Progenitor cell of endocrine pancreas (in vitro differentiated cells): ENCODE data around the gene VRK3. TPM values are rescaled to one million over a fixed set of nuclear protein-coding genes. Genes with fewer than 3 reads are reported as not detected.

Source experiments
- DNase-seq: peaks from one replicate; pipeline ENCODE4 v3.0.0; 2021; ENCODE audit warnings: low spot score; ENCODE audit not compliant: unreplicated experiment
- H3K27ac Mint-ChIP-seq: 2 replicates; pipeline ENCODE4 v1.8.0; 2021; ENCODE audit warnings: mild to moderate bottlenecking, moderate library complexity, mixed read lengths
- H3K27me3 Mint-ChIP-seq: 2 replicates; pipeline ENCODE4 v1.8.0; 2021; ENCODE audit warnings: mixed read lengths
- H3K36me3 Mint-ChIP-seq: 2 replicates; pipeline ENCODE4 v1.8.0; 2022; ENCODE audit warnings: mixed read lengths; ENCODE audit not compliant: insufficient read depth
- H3K4me1 Mint-ChIP-seq: 2 replicates; pipeline ENCODE4 v1.8.0; 2021; ENCODE audit warnings: low read depth, mixed read lengths
- H3K4me3 Mint-ChIP-seq: 2 replicates; pipeline ENCODE4 v1.8.0; 2021; ENCODE audit warnings: low read depth, mild to moderate bottlenecking, moderate library complexity, mixed read lengths
- H3K9me3 Mint-ChIP-seq: 2 replicates; pipeline ENCODE4 v1.8.0; 2021; ENCODE audit warnings: low read depth, mixed read lengths
- CTCF ChIP-seq: fragments of 200-600 bp; sonication (generic); IDR thresholded peaks from one replicate; pipeline ENCODE4 v1.5.0; 2021; ENCODE audit warnings: antibody characterized with exemption, mild to moderate bottlenecking; ENCODE audit not compliant: unreplicated experiment
- total RNA-seq: library from RNA; stranded (reverse); gene quantifications from 2 replicates; pipeline ENCODE4 v1.2.1, GENCODE V29; 2021

The VRK3 gene
- total RNA-seq, 1 donor from 2014 or later, result 53.4 TPM

- H3K27me3 Mint-ChIP-seq, result no peaks in the 10 kb centered on the region
- TF ChIP-seq CTCF, result no peak
- peak overlapping the region; percentile 97 for H3K27ac Mint-ChIP-seq
- peaks cover 14% of the 10 kb centered on the region for H3K4me1 Mint-ChIP-seq
- peak overlapping the region; percentile 91 for H3K4me3 Mint-ChIP-seq
- DNase-seq, result peak; percentile 79
- peaks cover 11% of the 10 kb centered on the region for H3K36me3 Mint-ChIP-seq
- H3K9me3 Mint-ChIP-seq, result no peaks in the 10 kb centered on the region
Measured at GRCh38 chr19:49929611-49930482, 95.3 kb downstream of the VRK3 start.

- peak; percentile 88 for DNase-seq
- no peaks in the 10 kb centered on the region for H3K27me3 Mint-ChIP-seq
- H3K9me3 Mint-ChIP-seq, result no peaks in the 10 kb centered on the region
- H3K36me3 Mint-ChIP-seq, result peaks cover 11% of the 10 kb centered on the region
- peak within 1 kb of the TSS; percentile 91 for H3K4me3 Mint-ChIP-seq
- no peak for TF ChIP-seq CTCF
- H3K27ac Mint-ChIP-seq, result peak within 1 kb of the TSS; percentile 97
- H3K4me1 Mint-ChIP-seq, result peaks cover 14% of the 10 kb centered on the region
Measured at GRCh38 chr19:49929121-49929610, 96.0 kb downstream of the VRK3 start, which contains the start of the genes ATF5 and NUP62. TSS of gene ATF5 (plus strand) at chr19:49929205. CDS start at chr19:49930851, 1,646 bp downstream. TSS of gene NUP62 (minus strand) at chr19:49929504. CDS start at chr19:49909807, 19,697 bp downstream.

- Mint-ChIP-seq H3K4me1 (peaks cover 14% of the 10 kb centered on the region), H3K27me3 (no peaks in the 10 kb centered on the region), H3K36me3 (peaks cover 11% of the 10 kb centered on the region), H3K4me3 (peak overlapping the region; percentile 91), H3K9me3 (no peaks in the 10 kb centered on the region), H3K27ac (peak overlapping the region; percentile 89)
- no peak for TF ChIP-seq CTCF
- no peak for DNase-seq
Measured at GRCh38 chr19:49927526-49928264, 97.5 kb downstream of the VRK3 start.

- Mint-ChIP-seq H3K9me3 (no peaks in the 10 kb centered on the region), H3K27me3 (no peaks in the 10 kb centered on the region), H3K27ac (no peak overlapping the region), H3K4me1 (peaks cover 20% of the 10 kb centered on the region), H3K36me3 (peaks cover 9% of the 10 kb centered on the region), H3K4me3 (no peak overlapping the region)
- no peak for DNase-seq
- TF ChIP-seq CTCF, result no peak
Measured at GRCh38 chr19:49926515-49926914, 98.7 kb downstream of the VRK3 start.

Other genes with a start within 250 kb of the VRK3 start
- 37.8 and 40.0 TPM in 2 replicates for gene FUZ, start 212.1 kb downstream of the VRK3 start, total RNA-seq
- gene MED25, start 207.1 kb downstream of the VRK3 start, total RNA-seq, result 136 and 141 TPM in 2 replicates
- gene PTOV1, start 174.2 kb downstream of the VRK3 start, total RNA-seq, result 518 and 564 TPM in 2 replicates
- 137 and 144 TPM in 2 replicates for gene PNKP, start 157.8 kb downstream of the VRK3 start, total RNA-seq
- gene AKT1S1, start 148.0 kb downstream of the VRK3 start, total RNA-seq, result 41.5 and 48.8 TPM in 2 replicates
- 44.6 and 45.4 TPM in 2 replicates for gene TBC1D17, start 147.7 kb downstream of the VRK3 start, total RNA-seq
- gene IL4I1, start 128.5 kb downstream of the VRK3 start, total RNA-seq, result 0.24 and 0.40 TPM in 2 replicates
- 14.5 and 15.9 TPM in 2 replicates for gene ATF5, start 96.2 kb downstream of the VRK3 start, total RNA-seq
- gene NUP62, start 95.9 kb downstream of the VRK3 start, total RNA-seq, result 80.8 and 85.9 TPM in 2 replicates
- gene SIGLEC11, start 64.2 kb downstream of the VRK3 start, total RNA-seq, result not detected in 2 replicates
- gene ZNF473, start 633 bp upstream of the VRK3 start, total RNA-seq, result 15.5 TPM in 2 replicates
- gene IZUMO2, start 137.9 kb upstream of the VRK3 start, total RNA-seq, result not detected in 2 replicates
- 65.9 and 67.9 TPM in 2 replicates for gene MYH14, start 178.2 kb upstream of the VRK3 start, total RNA-seq